Urinary bladder (tissue), 4 donors: ENCODE results near the gene ITPR2. TPM values are rescaled to one million over a fixed set of nuclear protein-coding genes. Genes with fewer than 3 reads are reported as not detected.

Experiments used
- DNase-seq: peaks from one replicate; pipeline ENCODE4 v3.0.0-alpha.2; 2015; ENCODE audit errors: extremely low spot score
- H3K27ac ChIP-seq: one replicate; pipeline ENCODE4 v1.5.1; 2013; ENCODE audit warnings: low read depth, mild to moderate bottlenecking, moderate library complexity
- H3K36me3 ChIP-seq: one replicate; pipeline ENCODE4 v1.6.1; 2013; ENCODE audit warnings: mild to moderate bottlenecking, moderate library complexity; ENCODE audit not compliant: insufficient read depth
- H3K4me1 ChIP-seq: one replicate; pipeline ENCODE4 v1.6.1; 2013; ENCODE audit warnings: mild to moderate bottlenecking, moderate library complexity; ENCODE audit not compliant: insufficient read depth
- H3K4me3 ChIP-seq: one replicate; pipeline ENCODE4 v1.5.1; 2013; ENCODE audit warnings: low read depth, low read length
- WGBS: extraction: QIAGEN DNeasy Blood & Tissue Kit; methylation state at CpG from one replicate; pipeline ENCODE4 v1.1.7; 2013; 5-methylcytosine and 5-hydroxymethylcytosine counted together
- polyA plus RNA-seq: library from polyadenylated mRNA; stranded (reverse); fragments of 200-250 nt; gene quantifications from one replicate; pipeline ENCODE4 v1.2.3, GENCODE V29; 2013
- total RNA-seq: library from RNA; depleted of rRNA; stranded (reverse); fragments of >200 nt; gene quantifications from one replicate; pipeline ENCODE4 v1.2.3, GENCODE V29; 2014
- donor health status: healthy with polysubstance abuse.
- donor health status: healthy.

The ITPR2 gene
- total and polyA plus RNA-seq, 2 donors: 5.6 to 48.2 TPM

GRCh38 chr12:26705851-26706250, 127.1 kb downstream of the ITPR2 start:
- H3K4me1 ChIP-seq: no peaks in the 10 kb centered on the region
- H3K4me3 ChIP-seq: no peak overlapping the region
- WGBS: 97% methylated on average over 2 of the region's 2 CpGs
- no peak overlapping the region for H3K27ac ChIP-seq
- no peaks in the 10 kb centered on the region for H3K36me3 ChIP-seq
- no peak for DNase-seq

- WGBS: 24% methylated on average over 2 of the region's 2 CpGs
- H3K27ac ChIP-seq: no peak overlapping the region
- no peak overlapping the region for H3K4me3 ChIP-seq
- no peaks in the 10 kb centered on the region for H3K36me3 ChIP-seq
- H3K4me1 ChIP-seq: no peaks in the 10 kb centered on the region
- DNase-seq: no peak
Observed at GRCh38 chr12:26704684-26705460, 128.1 kb downstream of the ITPR2 start.

GRCh38 chr12:26704214-26704613, 128.8 kb downstream of the ITPR2 start:
- DNase-seq: no peak
- 45% methylated on average over 1 of the region's 1 CpG for WGBS
- H3K4me3 ChIP-seq: no peak overlapping the region
- H3K4me1 ChIP-seq: no peaks in the 10 kb centered on the region
- no peak overlapping the region for H3K27ac ChIP-seq
- no peaks in the 10 kb centered on the region for H3K36me3 ChIP-seq

GRCh38 chr12:26702741-26703140, 130.3 kb downstream of the ITPR2 start:
- DNase-seq: no peak
- Histone ChIP-seq H3K36me3 (no peaks in the 10 kb centered on the region), H3K27ac (no peak overlapping the region), H3K4me1 (no peaks in the 10 kb centered on the region), H3K4me3 (no peak overlapping the region)
- WGBS: 93% methylated on average over 4 of the region's 4 CpGs

GRCh38 chr12:26701604-26702215, 131.3 kb downstream of the ITPR2 start:
- no peak for DNase-seq

GRCh38 chr12:26700430-26700829, 132.6 kb downstream of the ITPR2 start:
- H3K4me1 ChIP-seq: no peaks in the 10 kb centered on the region
- DNase-seq: no peak
- peaks cover 1% of the 10 kb centered on the region for H3K36me3 ChIP-seq
- H3K27ac ChIP-seq: no peak overlapping the region
- 92% methylated on average over 4 of the region's 4 CpGs for WGBS
- no peak overlapping the region for H3K4me3 ChIP-seq

More at GRCh38 chr12:26701604-26702215, 131.3 kb downstream of the ITPR2 start:
- WGBS: 95% methylated on average over 1 of the region's 1 CpG
- Histone ChIP-seq H3K4me3 (no peak overlapping the region), H3K27ac (no peak overlapping the region), H3K4me1 (no peaks in the 10 kb centered on the region), H3K36me3 (no peaks in the 10 kb centered on the region)

- DNase-seq: no peak
- WGBS: 93% methylated on average over 2 of the region's 2 CpGs
- H3K4me1 ChIP-seq: no peaks in the 10 kb centered on the region
Observed at GRCh38 chr12:26699237-26699636, 133.8 kb downstream of the ITPR2 start.

GRCh38 chr12:26698186-26698585, 134.8 kb downstream of the ITPR2 start:
- WGBS: 97% methylated on average over 4 of the region's 4 CpGs
- H3K4me1 ChIP-seq: no peaks in the 10 kb centered on the region
- H3K4me3 ChIP-seq: no peak overlapping the region
- DNase-seq: no peak
- H3K27ac ChIP-seq: no peak overlapping the region
- H3K36me3 ChIP-seq: peaks cover 1% of the 10 kb centered on the region

More at GRCh38 chr12:26699237-26699636, 133.8 kb downstream of the ITPR2 start:
- H3K4me3 ChIP-seq: no peak overlapping the region
- no peak overlapping the region for H3K27ac ChIP-seq
- H3K36me3 ChIP-seq: peaks cover 1% of the 10 kb centered on the region

- 91% methylated on average over 3 of the region's 3 CpGs for WGBS
- DNase-seq: no peak
Observed at GRCh38 chr12:26697217-26697616, 135.8 kb downstream of the ITPR2 start.

GRCh38 chr12:26696613-26697092, 136.3 kb downstream of the ITPR2 start:
- no peak for DNase-seq
- H3K4me3 ChIP-seq: no peak overlapping the region
- WGBS: 51% methylated on average over 7 of the region's 7 CpGs
- peaks cover 1% of the 10 kb centered on the region for H3K36me3 ChIP-seq
- no peaks in the 10 kb centered on the region for H3K4me1 ChIP-seq
- H3K27ac ChIP-seq: no peak overlapping the region

More at GRCh38 chr12:26697217-26697616, 135.8 kb downstream of the ITPR2 start:
- no peaks in the 10 kb centered on the region for H3K4me1 ChIP-seq
- peaks cover 1% of the 10 kb centered on the region for H3K36me3 ChIP-seq
- H3K4me3 ChIP-seq: no peak overlapping the region
- no peak overlapping the region for H3K27ac ChIP-seq

GRCh38 chr12:26696048-26696612, 136.9 kb downstream of the ITPR2 start:
- Histone ChIP-seq H3K36me3 (peaks cover 1% of the 10 kb centered on the region), H3K27ac (no peak overlapping the region), H3K4me1 (no peaks in the 10 kb centered on the region), H3K4me3 (no peak overlapping the region)
- no peak for DNase-seq
- 97% methylated on average over 3 of the region's 3 CpGs for WGBS

- no peak overlapping the region for H3K4me3 ChIP-seq
- H3K36me3 ChIP-seq: peaks cover 1% of the 10 kb centered on the region
- H3K4me1 ChIP-seq: no peaks in the 10 kb centered on the region
- DNase-seq: no peak
- 96% methylated on average over 2 of the region's 2 CpGs for WGBS
- no peak overlapping the region for H3K27ac ChIP-seq
Observed at GRCh38 chr12:26694402-26694801, 138.6 kb downstream of the ITPR2 start.

- no peaks in the 10 kb centered on the region for H3K4me1 ChIP-seq
- DNase-seq: no peak
- H3K4me3 ChIP-seq: no peak overlapping the region
- 89% methylated on average over 4 of the region's 4 CpGs for WGBS
- no peak overlapping the region for H3K27ac ChIP-seq
- H3K36me3 ChIP-seq: peaks cover 1% of the 10 kb centered on the region
Observed at GRCh38 chr12:26692407-26692806, 140.6 kb downstream of the ITPR2 start.
